GM12801 (cell line): Measurements from ENCODE around the gene SIK3.

Source experiments
- TF ChIP-seq, protein P1 (sequence below): IDR thresholded peaks from one replicate; pipeline ENCODE4 v1.5.1; 2011; ENCODE audit warnings: control low read depth; ENCODE audit not compliant: insufficient read length; ENCODE audit errors: extremely low read depth

Gene SIK3

GRCh38 chr11:116939499-116939898 lies 158.7 kb downstream of the SIK3 start:
- TF ChIP-seq, protein P1, sequence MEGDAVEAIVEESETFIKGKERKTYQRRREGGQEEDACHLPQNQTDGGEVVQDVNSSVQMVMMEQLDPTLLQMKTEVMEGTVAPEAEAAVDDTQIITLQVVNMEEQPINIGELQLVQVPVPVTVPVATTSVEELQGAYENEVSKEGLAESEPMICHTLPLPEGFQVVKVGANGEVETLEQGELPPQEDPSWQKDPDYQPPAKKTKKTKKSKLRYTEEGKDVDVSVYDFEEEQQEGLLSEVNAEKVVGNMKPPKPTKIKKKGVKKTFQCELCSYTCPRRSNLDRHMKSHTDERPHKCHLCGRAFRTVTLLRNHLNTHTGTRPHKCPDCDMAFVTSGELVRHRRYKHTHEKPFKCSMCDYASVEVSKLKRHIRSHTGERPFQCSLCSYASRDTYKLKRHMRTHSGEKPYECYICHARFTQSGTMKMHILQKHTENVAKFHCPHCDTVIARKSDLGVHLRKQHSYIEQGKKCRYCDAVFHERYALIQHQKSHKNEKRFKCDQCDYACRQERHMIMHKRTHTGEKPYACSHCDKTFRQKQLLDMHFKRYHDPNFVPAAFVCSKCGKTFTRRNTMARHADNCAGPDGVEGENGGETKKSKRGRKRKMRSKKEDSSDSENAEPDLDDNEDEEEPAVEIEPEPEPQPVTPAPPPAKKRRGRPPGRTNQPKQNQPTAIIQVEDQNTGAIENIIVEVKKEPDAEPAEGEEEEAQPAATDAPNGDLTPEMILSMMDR, result no peak

DNA sequence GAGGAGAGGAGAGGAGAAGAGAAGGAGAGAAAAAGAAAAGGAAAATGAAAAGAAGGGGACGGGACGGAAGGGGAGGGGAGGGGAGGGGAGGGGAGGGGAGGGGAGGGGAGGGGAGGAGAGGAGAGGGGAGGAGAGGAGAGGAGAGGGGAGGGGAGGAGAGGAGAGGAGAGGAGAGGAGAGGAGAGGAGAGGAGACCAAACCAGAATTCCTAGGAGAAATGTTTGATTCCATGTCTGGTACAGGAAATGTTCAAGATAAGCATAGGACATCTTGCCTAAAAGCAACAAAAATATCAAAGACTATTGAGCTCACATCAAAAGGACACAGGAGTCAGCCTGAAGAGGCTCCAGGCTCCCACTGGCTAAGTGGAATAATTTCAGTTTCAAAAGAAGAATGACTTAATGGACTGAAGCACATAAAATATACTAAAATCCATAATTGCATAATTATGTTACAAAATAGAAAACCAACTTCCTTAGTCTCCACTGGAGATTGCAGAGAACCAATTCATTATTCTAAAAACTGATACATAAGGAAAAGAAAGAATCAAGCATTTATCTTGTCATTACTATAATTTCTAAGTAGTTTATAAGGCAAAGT lies 159.7 kb downstream of the SIK3 start:
- TF ChIP-seq, protein P1, result no peak

- TF ChIP-seq, protein P1, result no peak
These were observed 161.3 kb downstream of the SIK3 start for GRCh38 chr11:116936754-116937446.

- TF ChIP-seq, protein P1, result no peak
These were observed 162.7 kb downstream of the SIK3 start for GRCh38 chr11:116935514-116935913.

- TF ChIP-seq, protein P1, result no peak
These were observed 163.1 kb downstream of the SIK3 start for GRCh38 chr11:116935089-116935488.

DNA sequence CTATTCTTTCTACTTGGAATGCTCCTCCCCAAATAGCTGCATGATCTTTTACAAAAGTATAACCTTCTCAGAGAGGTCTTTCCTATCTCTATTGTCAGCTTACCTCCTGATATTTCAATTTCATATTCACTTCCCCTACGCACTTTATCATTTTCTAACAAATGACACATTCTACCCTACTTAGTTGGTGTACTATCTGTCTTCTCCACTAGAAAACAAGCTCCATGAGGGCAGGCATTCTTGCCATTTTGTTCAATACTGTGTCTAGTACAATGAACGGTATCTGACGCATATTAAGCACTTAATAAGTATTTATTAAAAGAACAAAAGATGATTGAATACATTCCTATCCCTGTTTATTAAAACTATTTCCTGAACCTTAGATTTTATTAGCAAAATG lies 164.3 kb downstream of the SIK3 start:
- TF ChIP-seq, protein P1, result no peak

DNA sequence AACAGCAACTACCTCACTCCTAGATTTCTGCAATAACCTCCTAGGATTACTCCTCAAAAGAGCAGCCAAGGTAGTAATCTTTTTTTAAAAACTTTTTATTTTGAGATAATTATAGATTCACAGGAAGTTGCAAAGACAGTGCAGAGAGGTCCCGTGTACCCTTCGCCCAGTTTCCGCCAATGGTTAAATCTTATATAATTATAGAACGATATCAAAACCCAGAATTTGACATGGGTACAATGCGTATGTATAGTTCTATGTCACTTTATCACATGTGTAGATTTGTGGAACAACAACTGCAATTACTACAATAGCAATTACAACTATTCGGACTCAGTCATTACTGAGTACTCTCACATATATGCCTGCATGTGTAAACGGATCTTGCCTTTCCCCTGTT lies 166.0 kb downstream of the SIK3 start:
- TF ChIP-seq, protein P1, result no peak
